Measurements from ENCODE around the gene CAMK1D.

- TF ChIP-seq CTCF (IDR thresholded peaks at IDR 0.05; ENCODE audit: low read depth, low read length, poor library complexity, severe bottlenecking) = no peak
- no peak for TF ChIP-seq EZH2phosphoT487 (IDR thresholded peaks at IDR 0.05; ENCODE audit: borderline replicate concordance, low read length)
Observed at GRCh38 chr10:12332572-12333379, 16.6 kb upstream of the CAMK1D start.

Data from DOHH2 (cell line).